ENCODE measurements around the gene CAPN12.

DNA sequence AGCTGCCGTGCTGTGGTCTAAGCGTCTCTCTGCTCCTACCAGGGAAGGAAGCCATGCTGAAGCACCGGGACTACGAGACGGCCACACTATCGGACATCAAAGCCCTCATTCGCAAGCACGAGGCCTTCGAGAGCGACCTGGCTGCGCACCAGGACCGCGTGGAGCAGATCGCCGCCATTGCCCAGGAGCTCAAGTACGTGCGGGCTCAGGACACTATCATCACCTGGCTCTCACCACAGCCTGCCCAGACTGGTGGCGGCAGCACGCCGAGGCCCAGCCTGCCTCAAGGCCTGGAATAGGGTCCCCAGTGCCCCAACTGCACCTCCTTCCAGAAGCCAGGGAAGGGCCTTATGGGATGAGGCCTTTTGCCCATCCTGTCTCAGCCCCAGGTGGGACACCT is 22.8 kb downstream of the CAPN12 start:
- no peak for TF ChIP-seq MAZ (IDR thresholded peaks at IDR 0.05; ENCODE audit: borderline replicate concordance, low read depth, low read length)
- TF ChIP-seq, protein P1, sequence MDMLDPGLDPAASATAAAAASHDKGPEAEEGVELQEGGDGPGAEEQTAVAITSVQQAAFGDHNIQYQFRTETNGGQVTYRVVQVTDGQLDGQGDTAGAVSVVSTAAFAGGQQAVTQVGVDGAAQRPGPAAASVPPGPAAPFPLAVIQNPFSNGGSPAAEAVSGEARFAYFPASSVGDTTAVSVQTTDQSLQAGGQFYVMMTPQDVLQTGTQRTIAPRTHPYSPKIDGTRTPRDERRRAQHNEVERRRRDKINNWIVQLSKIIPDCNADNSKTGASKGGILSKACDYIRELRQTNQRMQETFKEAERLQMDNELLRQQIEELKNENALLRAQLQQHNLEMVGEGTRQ (IDR thresholded peaks at IDR 0.05): no peak
- no peak for TF ChIP-seq ESRRA (IDR thresholded peaks at IDR 0.05; ENCODE audit: borderline replicate concordance, low read length)
- TF ChIP-seq CEBPB (IDR thresholded peaks at IDR 0.05): no peak
- TF ChIP-seq POLR2A (IDR thresholded peaks at IDR 0.05; ENCODE audit: low read length): no peak
- TF ChIP-seq, protein P2, sequence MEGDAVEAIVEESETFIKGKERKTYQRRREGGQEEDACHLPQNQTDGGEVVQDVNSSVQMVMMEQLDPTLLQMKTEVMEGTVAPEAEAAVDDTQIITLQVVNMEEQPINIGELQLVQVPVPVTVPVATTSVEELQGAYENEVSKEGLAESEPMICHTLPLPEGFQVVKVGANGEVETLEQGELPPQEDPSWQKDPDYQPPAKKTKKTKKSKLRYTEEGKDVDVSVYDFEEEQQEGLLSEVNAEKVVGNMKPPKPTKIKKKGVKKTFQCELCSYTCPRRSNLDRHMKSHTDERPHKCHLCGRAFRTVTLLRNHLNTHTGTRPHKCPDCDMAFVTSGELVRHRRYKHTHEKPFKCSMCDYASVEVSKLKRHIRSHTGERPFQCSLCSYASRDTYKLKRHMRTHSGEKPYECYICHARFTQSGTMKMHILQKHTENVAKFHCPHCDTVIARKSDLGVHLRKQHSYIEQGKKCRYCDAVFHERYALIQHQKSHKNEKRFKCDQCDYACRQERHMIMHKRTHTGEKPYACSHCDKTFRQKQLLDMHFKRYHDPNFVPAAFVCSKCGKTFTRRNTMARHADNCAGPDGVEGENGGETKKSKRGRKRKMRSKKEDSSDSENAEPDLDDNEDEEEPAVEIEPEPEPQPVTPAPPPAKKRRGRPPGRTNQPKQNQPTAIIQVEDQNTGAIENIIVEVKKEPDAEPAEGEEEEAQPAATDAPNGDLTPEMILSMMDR (IDR thresholded peaks at IDR 0.05): no peak
- no peak for TF ChIP-seq FOSL2 (IDR thresholded peaks at IDR 0.05)
- TF ChIP-seq FOSL2 (CRISPR knock-in tag; IDR thresholded peaks at IDR 0.05): no peak
- no peak for TF ChIP-seq FOSB (CRISPR knock-in tag; IDR thresholded peaks at IDR 0.05)
- TF ChIP-seq EP300 (IDR thresholded peaks at IDR 0.05): no peak
- TF ChIP-seq BHLHE40 (IDR thresholded peaks at IDR 0.05; ENCODE audit: low read depth, low read length): no peak
- no peak for TF ChIP-seq SREBF2 (IDR thresholded peaks at IDR 0.05)
